Measurements from ENCODE around the gene PTAR1. TPM values are rescaled to one million over a fixed set of nuclear protein-coding genes. Genes with fewer than 3 reads are reported as not detected.

Gene PTAR1
- total RNA-seq, 1 experiment from 2014 or later, result 22.9 TPM

DNA sequence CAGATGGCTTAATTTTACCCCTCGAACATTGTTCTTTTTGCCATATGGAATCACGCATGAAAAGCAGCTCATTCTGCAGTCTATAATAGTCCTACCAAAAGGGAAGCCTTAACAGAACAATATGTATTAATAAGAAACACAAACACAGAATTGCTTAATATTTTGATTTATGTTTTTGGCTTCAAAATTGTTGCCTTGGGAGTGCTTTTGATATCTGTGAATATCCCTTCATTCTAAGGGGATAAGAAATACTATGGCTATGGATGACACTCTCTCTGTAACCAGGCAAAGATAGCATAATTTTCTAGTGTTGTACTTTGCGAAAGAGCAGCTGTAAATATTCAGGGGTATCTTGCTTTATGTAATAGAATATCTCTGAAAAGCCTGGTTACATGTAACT lies 34.5 kb upstream of the PTAR1 start:
- H3K27ac ChIP-seq (ENCODE audit: low read length), result no peak overlapping the region
- no peaks in the 10 kb centered on the region for H4K20me1 ChIP-seq (ENCODE audit: low read length)
- intact Hi-C loops (cut with micrococcal nuclease), result no loop called here
- peaks cover 40% of the 10 kb centered on the region for H3K27me3 ChIP-seq (ENCODE audit: low read length)
- no TSS peak for BruUV-seq (replicated peaks)
- H3K4me1 ChIP-seq (ENCODE audit: insufficient read depth, low read length), result no peaks in the 10 kb centered on the region
- H3K4me2 ChIP-seq (ENCODE audit: low read length), result no peak overlapping the region
- H3K4me3 ChIP-seq (ENCODE audit: low read length), result no peak overlapping the region
- no peaks in the 10 kb centered on the region for H3K36me3 ChIP-seq (ENCODE audit: low read depth, low read length)
- H3K9ac ChIP-seq (ENCODE audit: low read length), result no peak overlapping the region
- no peaks in the 10 kb centered on the region for H3F3A ChIP-seq (ENCODE audit: low read length, unreplicated experiment)
- no peak for ATAC-seq
- ChIA-PET POLR2A (ENCODE audit: unreplicated experiment) (no interaction called here), CTCF (no interaction called here)
- no peak for DNase-seq
- no peaks in the 10 kb centered on the region for H3K9me3 ChIP-seq (ENCODE audit: low read length)
- H2AFZ ChIP-seq (ENCODE audit: low read length), result no peak overlapping the region
- TF ChIP-seq, protein P1, sequence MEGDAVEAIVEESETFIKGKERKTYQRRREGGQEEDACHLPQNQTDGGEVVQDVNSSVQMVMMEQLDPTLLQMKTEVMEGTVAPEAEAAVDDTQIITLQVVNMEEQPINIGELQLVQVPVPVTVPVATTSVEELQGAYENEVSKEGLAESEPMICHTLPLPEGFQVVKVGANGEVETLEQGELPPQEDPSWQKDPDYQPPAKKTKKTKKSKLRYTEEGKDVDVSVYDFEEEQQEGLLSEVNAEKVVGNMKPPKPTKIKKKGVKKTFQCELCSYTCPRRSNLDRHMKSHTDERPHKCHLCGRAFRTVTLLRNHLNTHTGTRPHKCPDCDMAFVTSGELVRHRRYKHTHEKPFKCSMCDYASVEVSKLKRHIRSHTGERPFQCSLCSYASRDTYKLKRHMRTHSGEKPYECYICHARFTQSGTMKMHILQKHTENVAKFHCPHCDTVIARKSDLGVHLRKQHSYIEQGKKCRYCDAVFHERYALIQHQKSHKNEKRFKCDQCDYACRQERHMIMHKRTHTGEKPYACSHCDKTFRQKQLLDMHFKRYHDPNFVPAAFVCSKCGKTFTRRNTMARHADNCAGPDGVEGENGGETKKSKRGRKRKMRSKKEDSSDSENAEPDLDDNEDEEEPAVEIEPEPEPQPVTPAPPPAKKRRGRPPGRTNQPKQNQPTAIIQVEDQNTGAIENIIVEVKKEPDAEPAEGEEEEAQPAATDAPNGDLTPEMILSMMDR (conservative IDR thresholded peaks at IDR 0.05; ENCODE audit: low read depth, low read length), result no peak
- TF ChIP-seq EZH2phosphoT487 (IDR thresholded peaks at IDR 0.05; ENCODE audit: borderline replicate concordance, low read length) (no peak), EZH2 (IDR thresholded peaks at IDR 0.05; ENCODE audit: low read length, unreplicated experiment) (no peak)
- H3K79me2 ChIP-seq (ENCODE audit: low read length), result no peaks in the 10 kb centered on the region
- H3K9me2 ChIP-seq (replicated peaks; ENCODE audit: low read length), result no peaks in the 10 kb centered on the region

DNA sequence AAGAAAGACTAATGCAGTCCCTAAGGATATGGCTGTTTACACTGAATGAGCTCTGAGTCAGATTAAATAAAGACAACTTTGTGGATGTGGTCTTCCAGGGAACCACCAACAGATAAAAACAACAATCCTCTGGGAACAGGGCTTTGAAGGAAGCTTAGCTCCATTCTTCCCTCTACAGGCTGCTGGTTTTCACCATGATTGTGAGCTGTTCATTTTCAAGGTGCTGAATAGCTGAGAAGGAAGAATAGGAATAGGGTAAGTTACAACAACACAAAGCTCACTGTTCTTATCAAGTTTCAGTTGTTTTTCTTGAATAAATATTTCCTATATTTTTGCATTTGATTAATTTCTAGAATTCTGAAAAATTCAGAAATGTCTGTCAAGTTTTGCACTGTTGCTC lies 25.9 kb upstream of the PTAR1 start:
- Histone ChIP-seq H4K20me1 (ENCODE audit: low read length) (no peaks in the 10 kb centered on the region), H3K9me3 (ENCODE audit: low read length) (no peaks in the 10 kb centered on the region), H3K4me1 (ENCODE audit: insufficient read depth, low read length) (no peaks in the 10 kb centered on the region), H3K9me2 (replicated peaks; ENCODE audit: low read length) (no peaks in the 10 kb centered on the region), H3F3A (ENCODE audit: low read length, unreplicated experiment) (no peaks in the 10 kb centered on the region), H3K79me2 (ENCODE audit: low read length) (no peaks in the 10 kb centered on the region), H3K36me3 (ENCODE audit: low read depth, low read length) (no peaks in the 10 kb centered on the region), H3K4me3 (ENCODE audit: low read length) (no peak overlapping the region), H3K4me2 (ENCODE audit: low read length) (no peak overlapping the region), H3K27me3 (ENCODE audit: low read length) (peaks cover 24% of the 10 kb centered on the region), H2AFZ (ENCODE audit: low read length) (no peak overlapping the region), H3K9ac (ENCODE audit: low read length) (no peak overlapping the region), H3K27ac (ENCODE audit: low read length) (no peak overlapping the region)
- ChIA-PET POLR2A (ENCODE audit: unreplicated experiment) (no interaction called here), CTCF (no interaction called here)
- intact Hi-C loops (cut with micrococcal nuclease), result no loop called here
- no TSS peak for BruUV-seq (replicated peaks)
- DNase-seq, result peak; percentile 24
- TF ChIP-seq, protein P1 (conservative IDR thresholded peaks at IDR 0.05; ENCODE audit: low read depth, low read length), result 0 out of 2 replicates have a peak, but pooled peaks have one; percentile 9
- no peak for TF ChIP-seq EZH2phosphoT487 (IDR thresholded peaks at IDR 0.05; ENCODE audit: borderline replicate concordance, low read length)
- TF ChIP-seq EZH2 (IDR thresholded peaks at IDR 0.05; ENCODE audit: low read length, unreplicated experiment), result no peak
- ATAC-seq, result peak; percentile 31; the same call in 1 of the 2 replicates

GRCh38 chr9:69773258-69773657 lies 13.4 kb upstream of the PTAR1 start:
- no peaks in the 10 kb centered on the region for H4K20me1 ChIP-seq (ENCODE audit: low read length)
- no peaks in the 10 kb centered on the region for H3K36me3 ChIP-seq (ENCODE audit: low read depth, low read length)
- H3K4me1 ChIP-seq (ENCODE audit: insufficient read depth, low read length), result no peaks in the 10 kb centered on the region
- H3F3A ChIP-seq (ENCODE audit: low read length, unreplicated experiment), result no peaks in the 10 kb centered on the region
- intact Hi-C loops (cut with micrococcal nuclease), result no loop called here
- no peak overlapping the region for H2AFZ ChIP-seq (ENCODE audit: low read length)
- no peak for TF ChIP-seq EZH2phosphoT487 (IDR thresholded peaks at IDR 0.05; ENCODE audit: borderline replicate concordance, low read length)
- TF ChIP-seq, protein P1 (conservative IDR thresholded peaks at IDR 0.05; ENCODE audit: low read depth, low read length), result no peak
- no peak for TF ChIP-seq EZH2 (IDR thresholded peaks at IDR 0.05; ENCODE audit: low read length, unreplicated experiment)
- H3K4me2 ChIP-seq (ENCODE audit: low read length), result no peak overlapping the region
- BruUV-seq (replicated peaks), result no TSS peak
- ATAC-seq (no peak), DNase-seq (no peak)
- no peaks in the 10 kb centered on the region for H3K27me3 ChIP-seq (ENCODE audit: low read length)
- ChIA-PET CTCF (no interaction called here), POLR2A (ENCODE audit: unreplicated experiment) (no interaction called here)
- no peak overlapping the region for H3K4me3 ChIP-seq (ENCODE audit: low read length)
- H3K9ac ChIP-seq (ENCODE audit: low read length), result no peak overlapping the region
- H3K9me3 ChIP-seq (ENCODE audit: low read length), result no peaks in the 10 kb centered on the region
- H3K27ac ChIP-seq (ENCODE audit: low read length), result no peak overlapping the region
- no peaks in the 10 kb centered on the region for H3K79me2 ChIP-seq (ENCODE audit: low read length)
- no peaks in the 10 kb centered on the region for H3K9me2 ChIP-seq (replicated peaks; ENCODE audit: low read length)

All from PC-3 (cell line).